ENCODE data around the gene METTL18. TPM values are rescaled to one million over a fixed set of nuclear protein-coding genes. Genes with fewer than 3 reads are reported as not detected.

The METTL18 gene
- total RNA-seq, 1 donor from 2014 or later = 6.2 TPM

- DNase-seq (ENCODE audit: extremely low spot score, unreplicated experiment) = no peak
These were observed 14.7 kb downstream of the METTL18 start for GRCh38 chr1:169779970-169780369.

GRCh38 chr1:169779150-169779549 is 15.6 kb downstream of the METTL18 start:
- Mint-ChIP-seq H3K4me3 (ENCODE audit: unreplicated experiment) (no peak overlapping the region), H3K4me1 (ENCODE audit: unreplicated experiment) (peaks cover 21% of the 10 kb centered on the region), H3K36me3 (ENCODE audit: unreplicated experiment) (no peaks in the 10 kb centered on the region), H3K27me3 (ENCODE audit: unreplicated experiment) (peaks cover 16% of the 10 kb centered on the region), H3K9me3 (ENCODE audit: unreplicated experiment) (no peaks in the 10 kb centered on the region), H3K27ac (ENCODE audit: unreplicated experiment) (no peak overlapping the region)
- DNase-seq (ENCODE audit: extremely low spot score, unreplicated experiment) = no peak
- no peak for TF ChIP-seq CTCF (IDR thresholded peaks at IDR 0.05)

More at GRCh38 chr1:169779970-169780369, 14.7 kb downstream of the METTL18 start:
- H3K27me3 Mint-ChIP-seq (ENCODE audit: unreplicated experiment) = peaks cover 23% of the 10 kb centered on the region
- H3K4me3 Mint-ChIP-seq (ENCODE audit: unreplicated experiment) = no peak overlapping the region
- H3K36me3 Mint-ChIP-seq (ENCODE audit: unreplicated experiment) = no peaks in the 10 kb centered on the region
- no peak for TF ChIP-seq CTCF (IDR thresholded peaks at IDR 0.05)
- peak overlapping the region; percentile 39 for H3K27ac Mint-ChIP-seq (ENCODE audit: unreplicated experiment)
- H3K4me1 Mint-ChIP-seq (ENCODE audit: unreplicated experiment) = peaks cover 21% of the 10 kb centered on the region
- no peaks in the 10 kb centered on the region for H3K9me3 Mint-ChIP-seq (ENCODE audit: unreplicated experiment)

GRCh38 chr1:169776440-169776839 is 18.3 kb downstream of the METTL18 start:
- H3K4me3 Mint-ChIP-seq (ENCODE audit: unreplicated experiment) = no peak overlapping the region
- TF ChIP-seq CTCF (IDR thresholded peaks at IDR 0.05) = no peak
- peaks cover 29% of the 10 kb centered on the region for H3K27me3 Mint-ChIP-seq (ENCODE audit: unreplicated experiment)
- no peak overlapping the region for H3K27ac Mint-ChIP-seq (ENCODE audit: unreplicated experiment)
- H3K9me3 Mint-ChIP-seq (ENCODE audit: unreplicated experiment) = no peaks in the 10 kb centered on the region
- H3K36me3 Mint-ChIP-seq (ENCODE audit: unreplicated experiment) = no peaks in the 10 kb centered on the region
- DNase-seq (ENCODE audit: extremely low spot score, unreplicated experiment) = no peak
- peaks cover 19% of the 10 kb centered on the region for H3K4me1 Mint-ChIP-seq (ENCODE audit: unreplicated experiment)

GRCh38 chr1:169768161-169768560 is 26.5 kb downstream of the METTL18 start:
- DNase-seq (ENCODE audit: extremely low spot score, unreplicated experiment) = no peak
- no peaks in the 10 kb centered on the region for H3K4me1 Mint-ChIP-seq (ENCODE audit: unreplicated experiment)
- H3K27ac Mint-ChIP-seq (ENCODE audit: unreplicated experiment) = no peak overlapping the region
- no peak overlapping the region for H3K4me3 Mint-ChIP-seq (ENCODE audit: unreplicated experiment)
- peaks cover 29% of the 10 kb centered on the region for H3K27me3 Mint-ChIP-seq (ENCODE audit: unreplicated experiment)
- TF ChIP-seq CTCF (IDR thresholded peaks at IDR 0.05) = no peak
- H3K9me3 Mint-ChIP-seq (ENCODE audit: unreplicated experiment) = no peaks in the 10 kb centered on the region
- no peaks in the 10 kb centered on the region for H3K36me3 Mint-ChIP-seq (ENCODE audit: unreplicated experiment)

DNA sequence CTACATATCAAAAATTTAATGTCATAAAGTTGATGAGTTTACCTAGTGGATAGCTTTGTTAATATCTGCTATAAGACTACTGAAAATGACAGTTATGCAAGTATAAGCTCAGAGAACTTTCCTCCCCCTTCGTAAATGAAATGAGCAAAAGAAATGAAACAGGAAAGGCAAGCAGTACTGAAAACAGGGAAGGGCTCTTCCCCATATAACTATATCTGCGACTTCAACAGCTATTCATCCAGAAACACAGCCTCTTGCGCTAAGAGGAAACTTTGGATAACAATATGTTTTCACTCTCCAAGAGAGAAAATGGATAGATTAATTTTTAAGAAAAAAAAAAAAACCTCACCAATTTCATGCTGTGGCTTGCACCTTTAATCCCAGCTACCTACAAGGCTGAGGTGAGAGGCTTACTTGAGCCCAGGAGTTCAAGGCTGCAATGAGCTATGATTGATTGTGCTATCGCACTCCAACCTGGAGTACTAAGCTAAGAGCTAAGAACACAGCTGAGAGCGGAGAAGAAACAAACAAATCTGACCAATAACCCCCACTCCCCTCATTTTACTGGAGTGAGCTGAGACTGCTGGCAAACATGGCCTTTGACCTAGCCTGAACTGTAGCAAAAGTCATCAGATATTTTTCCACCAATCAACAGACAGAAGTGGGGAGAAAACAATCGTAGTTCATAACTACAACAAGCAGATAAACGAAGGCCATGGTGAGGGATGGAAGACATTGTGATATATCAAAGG is 29.0 kb downstream of the METTL18 start:
- no peaks in the 10 kb centered on the region for H3K36me3 Mint-ChIP-seq (ENCODE audit: unreplicated experiment)
- H3K27ac Mint-ChIP-seq (ENCODE audit: unreplicated experiment) = no peak overlapping the region
- DNase-seq (ENCODE audit: extremely low spot score, unreplicated experiment) = no peak
- H3K4me1 Mint-ChIP-seq (ENCODE audit: unreplicated experiment) = no peaks in the 10 kb centered on the region
- H3K4me3 Mint-ChIP-seq (ENCODE audit: unreplicated experiment) = no peak overlapping the region
- no peaks in the 10 kb centered on the region for H3K9me3 Mint-ChIP-seq (ENCODE audit: unreplicated experiment)
- H3K27me3 Mint-ChIP-seq (ENCODE audit: unreplicated experiment) = peaks cover 18% of the 10 kb centered on the region
- no peak for TF ChIP-seq CTCF (IDR thresholded peaks at IDR 0.05)

Measured in osteocyte (in vitro differentiated cells).